GM21360 (cell line): ENCODE measurements around the gene ARHGEF7.

Experiments used
- ATAC-seq: cut with Tn5 transposase; IDR thresholded peaks from one replicate; pipeline ENCODE4 v1.9.1; 2021; ENCODE audit warnings: mild to moderate bottlenecking, moderate library complexity; ENCODE audit not compliant: unreplicated experiment

The ARHGEF7 gene

DNA sequence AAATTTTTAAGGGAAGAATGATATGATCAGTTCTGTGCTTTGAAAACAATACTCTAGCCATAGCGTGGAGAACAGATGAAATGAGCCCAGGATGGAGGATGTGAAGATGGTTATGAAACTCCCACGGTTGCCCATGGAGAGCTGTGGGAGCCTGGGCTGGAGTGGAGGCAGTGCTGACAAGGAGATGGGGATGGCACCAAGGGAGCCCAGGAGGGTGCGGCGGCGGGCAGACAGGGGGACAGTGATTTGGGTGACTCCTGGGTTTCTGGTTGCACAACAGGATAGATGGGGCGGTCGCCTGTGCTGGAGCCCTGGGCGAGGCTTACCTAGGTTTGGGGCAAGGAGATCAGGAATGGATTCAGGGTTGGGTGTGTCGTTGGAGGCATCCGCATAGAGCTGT, 15.9 kb downstream of the ARHGEF7 start:
- ATAC-seq, result no peak

GRCh38 chr13:111131611-111132010, 16.5 kb downstream of the ARHGEF7 start:
- ATAC-seq, result no peak

DNA sequence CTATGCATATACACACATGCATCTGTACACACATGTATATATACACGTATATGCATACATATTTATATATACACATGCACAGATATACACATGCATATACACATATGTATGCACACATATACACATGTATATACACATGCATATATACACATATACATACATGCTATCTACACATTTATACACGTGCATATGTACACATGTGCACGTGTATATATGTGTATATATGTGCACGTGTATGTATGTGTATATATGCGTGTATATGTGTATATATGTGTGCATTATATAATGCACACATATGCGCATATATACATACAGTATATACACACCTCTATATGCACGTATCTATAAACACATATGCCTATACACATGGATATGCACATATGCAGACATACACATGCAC, 17.8 kb downstream of the ARHGEF7 start:
- ATAC-seq, result no peak

DNA sequence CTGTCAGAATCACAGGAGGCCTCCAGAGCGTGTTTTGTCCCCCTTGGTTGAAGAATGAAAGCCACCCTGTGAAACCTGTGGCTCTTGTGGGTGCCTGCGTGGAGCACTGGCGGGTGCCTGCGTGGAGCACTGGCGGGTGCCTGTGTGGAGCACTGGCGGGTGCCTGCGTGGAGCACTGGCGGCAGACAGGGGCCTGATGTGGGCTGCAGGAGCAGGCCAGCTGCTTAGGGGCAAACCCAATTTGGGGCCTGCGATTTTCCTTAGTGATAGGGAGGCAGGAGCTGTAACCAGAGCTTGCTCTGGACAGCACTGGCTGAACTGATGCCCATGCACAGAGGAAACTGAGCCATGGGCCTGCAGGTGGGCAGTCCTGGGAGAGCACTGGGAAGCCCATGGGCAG, 24.3 kb downstream of the ARHGEF7 start:
- ATAC-seq, result no peak

DNA sequence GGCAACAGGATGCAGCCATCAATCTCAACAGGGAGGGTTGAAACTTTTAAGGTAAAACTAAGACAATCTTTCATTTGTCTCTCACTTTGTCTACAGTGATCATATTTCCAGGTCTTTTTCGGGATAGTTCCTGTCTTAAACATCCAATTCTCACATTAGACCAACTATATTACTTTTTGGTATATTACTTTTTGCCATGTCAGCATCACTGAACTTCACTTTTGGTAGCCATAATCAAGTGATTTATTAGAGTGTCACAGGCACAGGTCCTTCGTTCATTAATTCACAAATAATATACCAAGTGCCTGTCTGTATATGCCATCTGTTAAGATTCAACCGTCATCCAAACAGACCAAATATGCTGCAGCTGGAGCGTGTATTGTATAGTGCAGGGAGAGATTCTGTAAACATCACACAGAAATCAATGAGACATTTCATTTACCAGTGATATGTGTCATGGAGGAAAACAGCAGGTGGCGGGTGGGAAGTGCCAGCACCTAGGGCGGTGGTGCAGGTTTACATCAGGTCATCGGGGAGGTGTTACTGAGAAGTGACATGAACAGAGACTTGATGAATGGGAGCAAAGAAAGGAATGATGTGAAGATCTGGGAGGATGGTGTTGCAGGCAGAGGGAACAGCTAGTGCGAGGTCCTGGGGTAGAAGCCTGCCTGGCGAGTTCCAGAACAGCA, 24.9 kb downstream of the ARHGEF7 start:
- ATAC-seq, result no peak

GRCh38 chr13:111140562-111141105, 25.5 kb downstream of the ARHGEF7 start:
- no peak for ATAC-seq

GRCh38 chr13:111142472-111142871, 27.4 kb downstream of the ARHGEF7 start:
- ATAC-seq, result no peak

DNA sequence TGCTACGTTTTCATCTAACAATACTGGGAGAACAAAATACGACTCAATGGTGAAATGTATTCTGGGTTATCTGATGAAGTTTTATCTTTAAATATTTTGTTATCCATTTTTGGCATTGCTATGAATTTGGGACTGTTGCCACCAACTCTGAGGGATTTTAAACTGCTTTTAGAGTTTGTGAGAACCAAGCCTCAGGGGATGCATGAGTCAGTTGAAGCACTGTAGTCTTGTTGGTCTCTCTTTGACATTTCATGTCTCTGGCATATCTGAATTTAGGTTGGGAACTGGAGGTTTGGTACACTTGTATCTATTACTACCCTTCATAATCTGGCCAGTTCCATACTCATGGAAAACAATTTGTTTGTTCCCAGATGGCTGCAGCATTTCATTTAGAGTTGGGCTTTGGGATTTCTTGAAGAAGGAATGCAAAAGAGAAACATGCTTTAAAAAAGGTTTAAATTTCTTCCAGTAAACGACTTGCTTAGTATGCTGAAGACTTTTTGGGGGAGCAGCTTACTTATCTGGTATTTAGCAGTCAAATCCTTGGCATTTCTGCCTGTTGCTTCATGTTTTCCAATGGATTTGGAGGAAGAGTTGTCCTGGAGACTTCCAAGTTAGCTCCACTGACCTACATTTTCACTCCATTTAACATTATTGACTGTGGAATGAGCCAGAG, 28.9 kb downstream of the ARHGEF7 start:
- no peak for ATAC-seq

GRCh38 chr13:111145071-111145470, 30.0 kb downstream of the ARHGEF7 start:
- no peak for ATAC-seq

DNA sequence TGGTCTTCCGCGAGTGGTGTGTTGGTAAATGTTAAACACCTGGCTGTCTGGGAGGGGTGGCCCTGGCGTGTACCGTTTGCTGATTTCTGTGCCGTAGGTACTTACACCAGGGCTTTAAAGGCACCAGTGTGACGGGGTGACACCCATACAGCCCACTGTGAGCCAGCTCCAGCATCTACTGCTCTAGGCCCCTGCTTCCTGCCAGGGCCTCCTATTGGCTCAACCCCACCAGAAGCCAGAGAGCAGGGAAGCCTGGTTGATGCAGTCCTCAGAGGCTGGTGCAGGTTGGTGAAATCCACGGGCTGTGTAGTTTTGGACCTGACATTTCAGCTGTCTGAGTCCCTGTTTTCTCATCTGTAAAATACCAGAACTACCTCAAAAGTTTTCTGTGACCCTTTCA, 30.4 kb downstream of the ARHGEF7 start:
- ATAC-seq, result no peak

- no peak for ATAC-seq
Measured at GRCh38 chr13:111152844-111153243, 37.7 kb downstream of the ARHGEF7 start.

GRCh38 chr13:111153279-111153976, 38.3 kb downstream of the ARHGEF7 start:
- peak; percentile 82 for ATAC-seq

GRCh38 chr13:111153977-111154332, 38.8 kb downstream of the ARHGEF7 start:
- peak; percentile 48 for ATAC-seq

DNA sequence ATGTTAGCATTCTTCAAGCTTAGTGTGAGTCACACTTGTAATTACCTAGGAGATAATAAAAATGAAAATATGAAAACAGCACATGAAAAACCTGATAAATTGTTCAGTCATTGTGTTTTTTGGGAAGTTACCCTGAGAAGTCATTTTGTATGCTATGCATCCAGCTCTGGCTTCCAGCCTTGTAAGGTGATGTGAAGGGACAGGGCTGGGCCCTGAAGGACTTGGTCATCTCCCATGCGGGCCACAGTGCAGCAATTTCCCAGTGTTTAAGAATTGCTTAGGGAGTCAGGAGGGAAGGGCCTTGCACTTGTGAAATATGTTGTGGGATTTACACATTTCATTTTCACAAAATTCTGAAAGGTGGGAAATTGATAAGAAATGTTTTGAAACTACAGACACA, 41.3 kb downstream of the ARHGEF7 start:
- ATAC-seq, result no peak

DNA sequence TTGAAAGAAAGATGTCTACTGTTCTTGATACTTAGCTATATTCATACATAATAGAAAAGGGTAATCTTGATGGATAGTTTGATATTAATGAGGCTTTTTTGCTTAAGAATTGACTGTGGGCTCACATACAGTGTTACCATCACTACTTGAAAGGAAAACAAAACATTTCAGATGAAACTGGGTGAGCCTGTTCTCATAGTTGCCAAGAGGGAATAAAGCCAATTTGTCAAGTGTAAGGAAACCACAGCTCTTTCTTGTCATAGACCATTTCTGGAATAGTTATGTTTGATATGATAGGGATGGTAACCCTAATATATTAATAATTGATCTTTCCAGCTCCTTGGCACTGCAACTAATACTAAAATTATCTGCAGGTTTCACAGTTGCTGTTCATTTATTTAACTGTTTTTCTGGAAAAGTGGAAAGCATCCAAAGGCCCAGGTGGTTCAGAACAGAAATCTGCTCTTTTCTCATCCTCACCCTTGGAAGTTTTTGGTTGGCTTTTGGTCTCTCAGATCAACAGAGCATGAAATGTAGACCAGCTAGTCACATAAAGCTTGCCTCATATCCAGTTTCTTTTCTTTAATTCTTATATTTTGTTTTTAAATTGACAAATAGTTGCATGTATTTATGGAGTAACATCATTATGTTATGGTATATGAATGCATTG, 43.2 kb downstream of the ARHGEF7 start:
- no peak for ATAC-seq

DNA sequence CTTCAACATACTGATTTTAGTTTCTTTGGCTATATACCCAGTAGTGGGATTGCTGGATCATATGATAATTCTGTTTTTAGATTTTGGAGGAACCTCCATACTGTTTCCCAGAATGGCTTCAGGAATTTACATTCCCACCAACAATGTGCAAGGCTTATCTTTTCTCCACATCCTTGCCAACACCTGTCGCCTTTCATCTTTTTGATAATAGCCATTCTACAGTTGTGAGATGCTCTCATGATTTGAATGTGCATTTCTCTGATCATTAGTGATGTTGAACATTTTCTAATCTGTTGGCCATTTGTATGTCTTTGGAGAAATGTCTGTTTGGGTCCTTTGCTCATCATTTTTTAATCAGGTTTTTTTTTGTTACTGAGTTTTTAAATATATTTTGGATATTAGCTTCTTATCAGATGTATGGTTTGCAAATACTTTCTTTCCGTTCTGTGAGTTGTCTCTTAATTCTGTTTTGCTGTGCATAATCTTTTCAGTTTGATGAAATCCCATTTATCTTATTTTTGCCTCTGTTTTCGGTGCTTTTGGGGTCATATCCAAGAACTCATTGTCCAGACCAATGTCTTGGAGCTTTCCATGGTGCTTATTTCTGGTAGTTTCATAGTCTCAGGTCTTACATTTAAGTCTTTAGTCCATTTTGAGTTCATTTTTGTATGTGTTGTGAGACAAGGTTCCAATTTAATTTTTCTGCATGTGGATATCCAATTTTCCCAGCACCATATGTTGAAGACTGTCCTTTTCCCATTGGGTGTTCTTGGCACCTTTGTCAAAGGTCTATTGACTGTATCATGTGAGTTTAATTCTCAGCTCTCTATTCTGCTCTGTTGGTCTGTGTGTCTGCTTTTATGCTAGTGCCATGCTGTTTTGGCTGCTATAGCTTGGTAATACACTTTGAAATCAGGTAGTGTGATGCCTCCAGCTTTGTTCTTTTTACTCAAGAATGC, 44.5 kb downstream of the ARHGEF7 start:
- ATAC-seq, result no peak

DNA sequence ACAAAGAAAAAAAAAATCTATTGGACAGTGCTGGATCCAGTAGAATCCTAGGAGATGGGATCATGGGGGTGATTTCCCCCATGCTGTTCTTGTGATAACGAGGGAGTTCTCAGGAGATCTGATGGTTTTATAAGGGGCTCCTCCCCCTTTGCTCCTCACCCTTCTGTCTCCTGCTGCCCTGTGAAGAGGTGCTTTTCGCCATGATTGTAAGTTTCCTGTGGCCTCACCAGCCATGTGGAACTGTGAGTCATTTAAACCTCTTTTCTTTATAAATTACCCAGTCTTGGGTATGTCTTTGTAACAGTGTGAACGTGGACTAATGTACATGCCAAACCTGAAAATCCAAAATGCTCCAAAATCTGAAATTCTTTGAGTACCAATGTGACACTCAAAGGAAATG, 45.5 kb downstream of the ARHGEF7 start:
- no peak for ATAC-seq

- ATAC-seq, result peak; percentile 44
Measured at GRCh38 chr13:111161601-111162600, 46.8 kb downstream of the ARHGEF7 start.
